ENCODE results near the gene KAT2B. TPM values are rescaled to one million over a fixed set of nuclear protein-coding genes. Genes with fewer than 3 reads are reported as not detected.

KAT2B gene
- total and polyA plus RNA-seq, 2 of the 8 experiments (the other 6 are each of a cell fraction or from before 2014, with no cell fraction given): 0.24 to 0.91 TPM

DNA sequence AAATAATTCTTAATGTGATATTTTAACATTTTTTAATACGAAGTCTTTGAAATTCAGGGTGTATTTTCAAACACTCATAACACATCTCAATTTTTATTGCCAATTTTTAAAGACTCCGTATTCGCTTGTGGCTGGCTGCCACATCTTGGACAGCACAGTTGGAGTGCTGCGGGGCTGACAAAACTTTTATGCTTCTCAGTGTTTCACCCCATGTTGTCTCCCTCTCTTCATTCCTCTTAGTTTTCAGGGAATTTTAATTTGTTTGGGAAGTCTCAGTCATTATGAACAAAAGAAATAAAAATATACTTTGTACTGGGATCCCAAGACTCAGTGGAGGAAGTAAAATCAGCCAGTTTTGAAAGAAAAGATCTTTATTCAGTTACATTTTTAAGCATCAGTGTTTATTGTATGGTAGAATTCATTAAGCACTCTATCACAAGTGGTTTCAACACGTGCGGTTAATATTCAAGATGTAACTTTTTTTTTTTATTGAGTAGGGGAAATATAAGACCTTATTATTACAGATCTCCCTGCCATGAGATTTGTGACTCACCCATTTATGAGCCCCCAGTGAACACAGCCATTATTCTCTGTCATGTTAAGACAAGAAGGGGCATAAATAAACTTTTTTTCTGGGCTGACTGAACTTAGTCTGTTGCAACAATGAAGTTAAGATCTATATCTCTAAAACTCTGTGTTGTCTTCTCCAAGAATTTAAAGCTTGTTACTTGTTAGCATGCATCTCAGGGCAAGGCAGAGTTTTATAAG, 26.8 kb downstream of the KAT2B start:
- no peak overlapping the region for H3K4ac ChIP-seq (replicated peaks; ENCODE audit: insufficient read length, low read depth, low read length)
- no peak overlapping the region for H2AFZ ChIP-seq (ENCODE audit: low read length)
- no peaks in the 10 kb centered on the region for H3K36me3 ChIP-seq (ENCODE audit: control insufficient read depth in 2 of 4, insufficient read depth in 4 of 4, low read length in 3 of 4)
- H4K20me1 ChIP-seq (replicated peaks in 1 of 2; ENCODE audit: control insufficient read depth in 1 of 2, insufficient read depth in 2 of 2, low read length in 2 of 2): no peaks in the 10 kb centered on the region
- no peak overlapping the region for H2BK12ac ChIP-seq (ENCODE audit: low read depth, low read length)
- WGBS, 2 experiments (ENCODE audit: extremely low coverage in 1 of 2, insufficient coverage in 1 of 2, insufficient read length in 1 of 2, insufficient replicate concordance in 2 of 2, low coverage in 1 of 2, low lambda C conversion rate in 2 of 2, missing lambda C conversion rate in 1 of 2): 94% methylated on average over 6 of the region's 6 CpGs; no CpG with 5 or more reads in 1 of the 2 experiments
- H2BK20ac ChIP-seq (ENCODE audit: low read length): no peak overlapping the region
- no peak overlapping the region for H3K18ac ChIP-seq (ENCODE audit: extremely low read depth, low read length)
- ChIA-PET POLR2A (ENCODE audit: partially characterized antibody) (no interaction called here), CTCF (ENCODE audit: partially characterized antibody) (no interaction called here)
- no peaks in the 10 kb centered on the region for H3K23me2 ChIP-seq (ENCODE audit: low read depth, low read length)
- no peak overlapping the region for H3K56ac ChIP-seq (replicated peaks; ENCODE audit: insufficient read length, low read depth, low read length)
- FAIRE-seq (no peak), DNase-seq (ENCODE audit: low read depth in 1 of 2, low spot score in 2 of 2) (no peak)
- H2AK5ac ChIP-seq (ENCODE audit: low read depth, low read length): no peak overlapping the region
- no peaks in the 10 kb centered on the region for H3K9me3 ChIP-seq (ENCODE audit: insufficient read depth in 2 of 2, low read depth in 1 of 2, low read length in 1 of 2)
- H3K79me1 ChIP-seq (ENCODE audit: low read depth, low read length): no peaks in the 10 kb centered on the region
- H2BK120ac ChIP-seq (replicated peaks; ENCODE audit: low read depth, low read length): no peak overlapping the region
- no peaks in the 10 kb centered on the region for H3K79me2 ChIP-seq (ENCODE audit: control insufficient read depth in 1 of 2, insufficient read depth in 2 of 2, low read length in 2 of 2)
- peaks cover 0 to 2% (median 0%) of the 10 kb centered on the region in 4 experiments; a peak in 1 of 7 replicates for H3K4me1 ChIP-seq (replicated peaks in 1 of 4; ENCODE audit: control insufficient read depth in 3 of 4, insufficient read depth in 4 of 4, low read length in 3 of 4)
- H4K5ac ChIP-seq (ENCODE audit: insufficient read length, low read depth, low read length): no peak overlapping the region
- H3K27me3 ChIP-seq (replicated peaks in 1 of 4; ENCODE audit: control insufficient read depth in 3 of 4, extremely low read depth in 1 of 4, insufficient read depth in 3 of 4, low read length in 3 of 4): peaks cover 1 to 9% (median 4%) of the 10 kb centered on the region in 4 experiments; a peak in 6 of 7 replicates
- no peak overlapping the region for H4K91ac ChIP-seq (replicated peaks; ENCODE audit: insufficient read length, low read length)
- no peak overlapping the region for H3K4me3 ChIP-seq (ENCODE audit: extremely low read depth in 1 of 4, insufficient read depth in 2 of 4, low read depth in 3 of 4, low read length in 4 of 4)
- no peak overlapping the region for H2BK5ac ChIP-seq (ENCODE audit: low read depth, low read length)
- H3K23ac ChIP-seq (ENCODE audit: insufficient read length): no peak overlapping the region
- no peak overlapping the region for H4K8ac ChIP-seq (ENCODE audit: extremely low read depth, insufficient read depth, low read length)
- no peak overlapping the region for H3K4me2 ChIP-seq (ENCODE audit: insufficient read depth in 1 of 2, low read depth in 2 of 2, low read length in 2 of 2)
- H3K27ac ChIP-seq (ENCODE audit: low read depth, low read length): no peak overlapping the region
- H3K14ac ChIP-seq (ENCODE audit: insufficient read length): no peak overlapping the region
- no peak overlapping the region for H3K9ac ChIP-seq (replicated peaks in 1 of 4; ENCODE audit: extremely low read depth in 1 of 4, low read depth in 3 of 4, low read length in 3 of 4)
- H2BK15ac ChIP-seq (ENCODE audit: low read length): no peak overlapping the region
- no peak for TF ChIP-seq RFX5 (IDR thresholded peaks at IDR 0.05; ENCODE audit: borderline replicate concordance, low read depth, low read length)
- no peak for TF ChIP-seq KDM5A (IDR thresholded peaks at IDR 0.05; ENCODE audit: low read length)
- no peak for TF ChIP-seq SP4 (IDR thresholded peaks at IDR 0.05; ENCODE audit: low read length)
- no peak for TF ChIP-seq BCL11A (IDR thresholded peaks at IDR 0.05; ENCODE audit: low read depth in 2 of 2, low read length in 2 of 2)
- no peak for TF ChIP-seq RXRA (IDR thresholded peaks at IDR 0.05; ENCODE audit: insufficient read depth, low read depth, low read length)
- TF ChIP-seq JUND (IDR thresholded peaks at IDR 0.05; ENCODE audit: low read length): no peak
- TF ChIP-seq MAFK (IDR thresholded peaks at IDR 0.05; ENCODE audit: low read depth, low read length): no peak
- TF ChIP-seq CREB1 (IDR thresholded peaks at IDR 0.05): no peak
- TF ChIP-seq POLR2AphosphoS5 (IDR thresholded peaks at IDR 0.05; ENCODE audit: low read depth, low read length): no peak
- TF ChIP-seq SRF (IDR thresholded peaks at IDR 0.05; ENCODE audit: low read depth, low read length): no peak
- TF ChIP-seq BACH1 (IDR thresholded peaks at IDR 0.05; ENCODE audit: low read length): no peak
- no peak for TF ChIP-seq NRF1 (IDR thresholded peaks at IDR 0.05; ENCODE audit: low read depth, low read length)
- TF ChIP-seq, protein P1, sequence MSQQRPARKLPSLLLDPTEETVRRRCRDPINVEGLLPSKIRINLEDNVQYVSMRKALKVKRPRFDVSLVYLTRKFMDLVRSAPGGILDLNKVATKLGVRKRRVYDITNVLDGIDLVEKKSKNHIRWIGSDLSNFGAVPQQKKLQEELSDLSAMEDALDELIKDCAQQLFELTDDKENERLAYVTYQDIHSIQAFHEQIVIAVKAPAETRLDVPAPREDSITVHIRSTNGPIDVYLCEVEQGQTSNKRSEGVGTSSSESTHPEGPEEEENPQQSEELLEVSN (IDR thresholded peaks at IDR 0.05): no peak
- TF ChIP-seq RAD21 (IDR thresholded peaks at IDR 0.05 in 1 of 2, conservative IDR thresholded peaks at IDR 0.05 in 1 of 2; ENCODE audit: low read depth in 2 of 2, low read length in 2 of 2): no peak
